ENCODE measurements around the gene BRD1.

- TF ChIP-seq CTCF (IDR thresholded peaks at IDR 0.05) (no peak), POLR2A (IDR thresholded peaks at IDR 0.05) (no peak), EP300 (IDR thresholded peaks at IDR 0.05) (no peak)
Measured at GRCh38 chr22:49738566-49738965, 89.1 kb downstream of the BRD1 start.
